Cardiac muscle cell (in vitro differentiated cells and primary cell): ENCODE measurements around the gene PUS7. TPM values are rescaled to one million over a fixed set of nuclear protein-coding genes. Genes with fewer than 3 reads are reported as not detected.
"Not testable (repeated sequence)": the region's sequence is repeated elsewhere in the genome, so short reads cannot be mapped to it uniquely, and the experiment has no call there.

Source experiments
- DNase-seq, 2 donors: peaks; one replicate each; pipeline versions ENCODE4 v3.0.0 to v3.0.0-alpha.2; 2010 to 2017; ENCODE audit warnings: low read depth in 1 of 2, low spot score in 1 of 2
- H3K27ac ChIP-seq: fragments of 200-600 bp; sonication (generic); 2 replicates; pipeline ENCODE4 v1.5.1; 2016
- H3K27me3 ChIP-seq: fragments of 200-600 bp; sonication (generic); 2 replicates; pipeline ENCODE4 v1.6.0; 2016; ENCODE audit warnings: control low read depth
- H3K36me3 ChIP-seq: fragments of 200-600 bp; sonication (generic); 2 replicates; pipeline ENCODE4 v1.5.1; 2016; ENCODE audit warnings: control low read depth
- H3K4me1 ChIP-seq: fragments of 200-600 bp; sonication (generic); 2 replicates; pipeline ENCODE4 v1.8.1; 2017; ENCODE audit warnings: low read depth, mild to moderate bottlenecking, mixed run types
- H3K4me3 ChIP-seq: fragments of 200-600 bp; sonication (generic); 2 replicates; pipeline ENCODE4 v1.5.1; 2016; ENCODE audit warnings: mild to moderate bottlenecking
- H3K9me3 ChIP-seq: fragments of 200-600 bp; sonication (generic); 2 replicates; pipeline ENCODE4 v1.5.1; 2017; ENCODE audit warnings: low read depth, mild to moderate bottlenecking, control low read depth
- CTCF ChIP-seq: IDR thresholded peaks from 2 replicates; pipeline ENCODE4 v1.5.1; 2012; ENCODE audit warnings: low read depth, mild to moderate bottlenecking, low read length
- polyA plus RNA-seq: library from polyadenylated mRNA; unstranded; fragments of >200 nt; fragmentation: Nextera tagmentation; extraction: Ambion mirVana; gene quantifications from 2 replicates; pipeline ENCODE4 v1.2.1, GENCODE V29; 2016
- total RNA-seq: library from RNA; depleted of rRNA; stranded (reverse); fragments of >200 nt; gene quantifications from 2 replicates; pipeline ENCODE4 v1.2.3, GENCODE V29; 2016

The PUS7 gene
- total and polyA plus RNA-seq, 2 experiments from 2014 or later = 12.0 to 13.1 TPM

- Histone ChIP-seq H3K9me3 (no peaks in the 10 kb centered on the region), H3K36me3 (peaks cover 57% of the 10 kb centered on the region), H3K27me3 (no peaks in the 10 kb centered on the region), H3K4me3 (no peak overlapping the region), H3K4me1 (peaks cover 1% of the 10 kb centered on the region), H3K27ac (no peak overlapping the region)
- no peak for DNase-seq
- no peak for TF ChIP-seq CTCF
Measured at GRCh38 chr7:105538339-105538738, 16.3 kb upstream of the PUS7 start.

GRCh38 chr7:105532709-105533460 lies 10.8 kb upstream of the PUS7 start:
- H3K36me3 ChIP-seq = peaks cover 15% of the 10 kb centered on the region
- H3K27ac ChIP-seq = peak overlapping the region; percentile 83
- no peaks in the 10 kb centered on the region for H3K27me3 ChIP-seq
- TF ChIP-seq CTCF = no peak
- peaks cover 9% of the 10 kb centered on the region for H3K4me1 ChIP-seq
- H3K4me3 ChIP-seq = peak overlapping the region; percentile 73
- DNase-seq = peak in 1 of 2 donors; percentile 2
- H3K9me3 ChIP-seq = no peaks in the 10 kb centered on the region

DNA sequence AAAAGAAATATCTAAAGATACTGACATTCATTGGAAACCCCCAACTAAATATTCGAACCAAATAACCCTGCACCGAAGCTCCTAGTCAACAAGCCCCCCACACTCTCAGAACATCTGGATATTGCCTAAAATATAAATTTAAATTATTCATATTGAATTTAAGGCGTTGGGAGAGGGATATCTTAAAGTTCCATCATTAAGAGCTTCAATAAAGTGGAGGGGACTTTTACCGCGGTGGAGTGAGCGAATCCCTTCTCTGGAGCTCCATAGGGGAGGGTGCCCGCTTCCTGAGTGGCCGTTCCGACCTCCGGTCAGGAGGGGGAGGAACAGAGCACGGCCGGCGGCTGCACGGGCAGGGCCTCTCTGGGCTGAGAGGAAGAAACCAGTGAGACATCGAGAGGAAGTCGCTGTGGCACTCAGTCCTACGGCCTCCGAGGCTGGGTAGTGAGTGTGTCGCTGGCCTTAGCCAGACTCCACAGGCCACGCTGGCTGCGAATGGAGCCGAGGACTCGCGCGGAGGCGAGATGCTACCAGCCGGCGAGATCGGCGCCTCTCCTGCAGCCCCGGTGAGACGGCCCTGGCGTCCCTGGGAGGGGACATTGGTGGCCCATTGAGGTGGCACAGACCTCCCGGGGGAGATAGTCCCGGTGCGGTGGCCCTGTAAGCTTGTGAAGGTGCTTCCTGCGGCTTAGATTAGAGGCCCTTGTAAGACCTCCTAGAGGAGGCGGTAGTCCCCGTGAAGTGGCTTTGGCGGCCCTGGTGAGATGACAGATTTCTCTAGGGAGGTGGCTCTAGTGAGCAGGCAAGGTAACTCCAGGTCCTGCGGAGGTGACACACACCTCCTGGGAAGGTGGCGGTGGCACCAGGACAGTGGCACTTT lies 10.0 kb upstream of the PUS7 start, which contains the start of gene RINT1:
Gene RINT1 (plus strand): TSS at position 410 of the 880 bp plus-strand sequence. CDS start 115 bp downstream, at position 525.
- Histone ChIP-seq H3K27ac (peak within 1 kb of the TSS; percentile 83), H3K4me1 (peaks cover 9% of the 10 kb centered on the region), H3K9me3 (no peaks in the 10 kb centered on the region), H3K36me3 (peaks cover 9% of the 10 kb centered on the region), H3K27me3 (no peaks in the 10 kb centered on the region), H3K4me3 (peak within 1 kb of the TSS; percentile 73)
- peak; percentile 93 to 95 for DNase-seq
- peak; percentile 85 for TF ChIP-seq CTCF

GRCh38 chr7:105530546-105530945 lies 8.5 kb upstream of the PUS7 start:
- no peaks in the 10 kb centered on the region for H3K36me3 ChIP-seq
- H3K4me1 ChIP-seq = peaks cover 9% of the 10 kb centered on the region
- no peak for DNase-seq
- H3K27me3 ChIP-seq = no peaks in the 10 kb centered on the region
- no peak overlapping the region for H3K4me3 ChIP-seq
- H3K27ac ChIP-seq = no peak overlapping the region
- no peak for TF ChIP-seq CTCF
- no peaks in the 10 kb centered on the region for H3K9me3 ChIP-seq

GRCh38 chr7:105530126-105530525 lies 8.1 kb upstream of the PUS7 start:
- H3K9me3 ChIP-seq = no peaks in the 10 kb centered on the region
- peaks cover 9% of the 10 kb centered on the region for H3K4me1 ChIP-seq
- no peak for TF ChIP-seq CTCF
- no peaks in the 10 kb centered on the region for H3K27me3 ChIP-seq
- no peak overlapping the region for H3K27ac ChIP-seq
- no peak for DNase-seq
- H3K36me3 ChIP-seq = no peaks in the 10 kb centered on the region
- H3K4me3 ChIP-seq = no peak overlapping the region

DNA sequence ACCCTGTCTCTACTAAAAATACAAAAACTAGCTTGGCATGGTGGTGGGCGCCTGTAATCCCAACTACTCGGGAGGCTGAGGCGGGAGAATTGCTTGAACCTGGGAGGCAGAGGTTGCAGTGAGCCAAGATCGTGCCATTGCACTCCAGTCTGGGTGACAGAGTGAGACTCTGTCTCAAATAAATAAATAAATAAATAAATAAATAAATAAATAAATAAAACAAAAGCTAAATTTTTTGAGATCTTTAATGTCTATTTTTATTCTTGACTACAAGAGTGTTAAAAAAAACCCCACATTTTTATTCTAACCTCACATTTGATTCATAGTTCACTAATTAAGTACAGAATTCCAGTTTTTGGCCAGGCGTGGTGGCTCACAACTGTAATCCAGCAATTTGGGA lies 5.7 kb upstream of the PUS7 start:
- not testable (repeated sequence) for H3K27me3 ChIP-seq, H3K4me3 ChIP-seq, DNase-seq, H3K9me3 ChIP-seq, H3K4me1 ChIP-seq, H3K36me3 ChIP-seq, H3K27ac ChIP-seq
